Measurements from ENCODE around the gene TMEM62. TPM values are rescaled to one million over a fixed set of nuclear protein-coding genes. Genes with fewer than 3 reads are reported as not detected.

TMEM62 gene
- total and polyA plus RNA-seq, 2 experiments from 2014 or later, result 6.5 to 11.2 TPM

DNA sequence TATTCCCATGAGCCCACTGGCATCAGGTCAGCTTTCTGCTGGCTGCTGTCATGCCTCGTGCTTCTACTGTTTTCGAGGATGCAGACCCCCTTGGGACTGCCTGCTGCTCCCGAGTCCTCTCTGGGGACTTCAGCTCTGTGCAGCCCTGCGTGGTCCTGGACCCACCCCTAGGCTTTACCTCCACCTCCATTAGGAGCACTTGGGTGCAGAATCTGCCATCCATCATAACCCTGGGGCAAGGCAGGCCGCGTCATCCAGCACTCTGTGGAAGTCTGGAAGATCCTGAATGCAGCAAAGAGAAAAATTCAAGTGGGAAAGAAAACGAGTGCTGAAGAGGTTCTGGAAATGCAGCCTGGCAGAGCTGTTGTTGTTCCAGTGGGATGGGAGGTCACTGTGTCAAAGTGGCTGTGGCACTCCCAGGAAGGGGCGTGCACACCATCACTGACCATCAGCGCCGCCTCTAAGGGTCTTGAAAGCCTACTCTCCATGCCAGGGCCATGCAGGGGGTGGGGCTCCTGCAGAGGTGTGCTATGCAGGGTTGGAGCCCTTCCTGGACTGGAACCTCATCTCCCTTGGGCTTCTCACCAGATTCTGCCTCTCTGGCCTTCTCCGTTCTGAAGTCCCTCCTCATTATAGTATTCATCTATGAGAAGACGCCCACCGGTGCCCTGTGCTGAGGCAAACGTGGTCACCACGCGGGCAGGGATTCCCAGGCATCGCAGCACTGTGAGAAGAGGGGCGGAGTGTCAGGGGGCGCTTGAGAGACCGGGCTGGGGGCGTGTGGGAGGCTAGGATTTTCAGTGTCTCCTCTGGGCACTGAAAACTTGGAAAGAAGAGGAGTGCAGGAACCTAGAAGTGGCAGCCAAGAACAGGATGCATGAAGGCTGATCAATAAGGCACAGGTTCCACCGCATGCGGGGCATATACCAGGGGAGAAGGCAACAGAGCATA lies 74.9 kb downstream of the TMEM62 start:
- TF ChIP-seq EZH2 (IDR thresholded peaks at IDR 0.05; ENCODE audit: insufficient read depth, poor library complexity, severe bottlenecking), result no peak
- TF ChIP-seq EZH2phosphoT487 (IDR thresholded peaks at IDR 0.05; ENCODE audit: insufficient read depth, low read depth), result no peak
- Histone ChIP-seq H3K4me3 (no peak overlapping the region), H2AFZ (no peak overlapping the region), H3K9me2 (ENCODE audit: insufficient read depth) (no peaks in the 10 kb centered on the region), H3K4me1 (ENCODE audit: insufficient read depth) (no peaks in the 10 kb centered on the region), H3F3A (ENCODE audit: insufficient read depth) (no peaks in the 10 kb centered on the region), H3K9ac (no peak overlapping the region), H3K79me2 (ENCODE audit: insufficient read depth) (no peaks in the 10 kb centered on the region), H3K27me3 (replicated peaks; ENCODE audit: insufficient read depth) (peaks cover 32% of the 10 kb centered on the region), H3K36me3 (ENCODE audit: low read depth) (no peaks in the 10 kb centered on the region), H3K4me2 (ENCODE audit: unreplicated experiment) (no peak overlapping the region), H3K9me3 (ENCODE audit: low read depth) (no peaks in the 10 kb centered on the region), H4K20me1 (ENCODE audit: insufficient read depth) (no peaks in the 10 kb centered on the region), H3K27ac (no peak overlapping the region)
- 46 to 49% methylated on average over 22 to 23 of the region's 23 CpGs for WGBS, 2 experiments (ENCODE audit: low coverage in 1 of 2, low lambda C conversion rate in 2 of 2, missing lambda C conversion rate in 2 of 2)
- no peak for DNase-seq
- in situ Hi-C loops (cut with MboI), result no loop called here

DNA sequence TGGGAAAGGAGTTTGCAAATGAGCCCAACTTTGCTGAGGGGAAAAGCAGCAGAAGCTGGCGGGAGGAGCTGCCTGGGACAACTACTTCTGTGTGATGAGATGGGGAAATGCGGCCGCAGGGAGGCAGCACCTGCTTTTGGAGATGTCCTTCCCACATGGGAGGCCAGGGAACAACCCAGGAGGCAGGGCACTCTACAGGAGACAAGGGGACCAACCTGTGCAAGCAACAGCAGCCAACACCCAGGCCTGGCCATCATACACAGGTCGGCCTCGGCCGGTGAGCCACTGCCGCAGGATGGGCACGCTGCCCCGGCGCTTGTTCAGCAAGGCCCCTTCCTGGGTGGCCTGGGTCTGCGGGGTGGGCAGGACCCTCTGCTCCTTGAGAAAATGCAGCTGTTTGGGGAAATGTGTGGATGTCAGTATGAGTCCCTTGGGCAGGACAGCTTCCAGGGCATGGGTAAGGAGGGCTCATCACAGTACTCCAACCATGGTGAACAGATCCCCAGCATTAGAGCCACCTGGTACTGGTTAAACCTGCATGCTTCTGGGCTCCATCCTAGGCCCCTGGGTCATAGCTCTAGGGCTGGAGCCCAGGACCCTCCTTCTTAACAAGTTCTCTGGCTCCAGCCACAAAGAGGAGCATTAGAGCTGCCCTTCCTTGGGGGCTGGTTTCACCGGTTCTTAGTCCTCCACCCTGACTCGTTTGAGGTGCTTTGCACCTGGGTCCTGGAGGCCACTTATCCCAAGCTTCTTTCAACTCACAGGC lies 75.9 kb downstream of the TMEM62 start:
- no peak overlapping the region for H3K9ac ChIP-seq
- H2AFZ ChIP-seq, result no peak overlapping the region
- H3K27me3 ChIP-seq (replicated peaks; ENCODE audit: insufficient read depth), result peaks cover 32% of the 10 kb centered on the region
- in situ Hi-C loops (cut with MboI), result no loop called here
- no peaks in the 10 kb centered on the region for H3K9me2 ChIP-seq (ENCODE audit: insufficient read depth)
- H3K4me2 ChIP-seq (ENCODE audit: unreplicated experiment), result no peak overlapping the region
- 76 to 79% methylated on average over 13 of the region's 13 CpGs for WGBS, 2 experiments (ENCODE audit: low coverage in 1 of 2, low lambda C conversion rate in 2 of 2, missing lambda C conversion rate in 2 of 2)
- H3K4me1 ChIP-seq (ENCODE audit: insufficient read depth), result no peaks in the 10 kb centered on the region
- TF ChIP-seq EZH2phosphoT487 (IDR thresholded peaks at IDR 0.05; ENCODE audit: insufficient read depth, low read depth), result no peak
- no peak for TF ChIP-seq EZH2 (IDR thresholded peaks at IDR 0.05; ENCODE audit: insufficient read depth, poor library complexity, severe bottlenecking)
- no peaks in the 10 kb centered on the region for H3F3A ChIP-seq (ENCODE audit: insufficient read depth)
- H3K36me3 ChIP-seq (ENCODE audit: low read depth), result no peaks in the 10 kb centered on the region
- no peaks in the 10 kb centered on the region for H3K79me2 ChIP-seq (ENCODE audit: insufficient read depth)
- H3K9me3 ChIP-seq (ENCODE audit: low read depth), result no peaks in the 10 kb centered on the region
- no peaks in the 10 kb centered on the region for H4K20me1 ChIP-seq (ENCODE audit: insufficient read depth)
- DNase-seq, result peak; percentile 29
- no peak overlapping the region for H3K4me3 ChIP-seq
- no peak overlapping the region for H3K27ac ChIP-seq

DNA sequence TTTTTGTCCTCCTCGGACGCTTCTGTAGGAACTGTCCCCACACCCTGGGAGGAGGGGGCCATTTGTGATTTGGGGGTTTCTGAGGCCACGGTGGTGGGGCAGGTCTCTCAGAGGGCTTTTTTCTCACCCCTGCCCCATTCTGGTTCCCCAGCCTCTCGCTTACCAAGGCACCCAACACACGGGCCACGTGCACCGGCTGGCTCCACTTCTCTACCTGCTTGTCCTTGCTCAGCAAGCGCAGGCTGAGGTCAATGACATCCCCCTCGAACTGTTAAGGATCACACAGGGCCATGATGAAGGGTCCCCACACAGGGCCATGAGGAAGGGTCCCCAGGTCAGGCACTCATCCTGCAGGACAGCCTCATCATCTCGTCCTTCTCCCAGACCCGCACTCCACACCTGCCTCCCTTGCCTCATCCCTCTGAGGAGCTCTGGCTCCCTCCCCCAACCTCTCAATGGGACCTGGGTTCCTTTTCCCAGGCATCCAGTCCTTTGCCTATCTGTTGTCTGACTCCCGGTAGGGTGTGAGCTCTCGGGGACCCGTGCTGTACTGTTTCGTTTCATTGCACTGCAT lies 76.9 kb downstream of the TMEM62 start:
- no peaks in the 10 kb centered on the region for H3K79me2 ChIP-seq (ENCODE audit: insufficient read depth)
- no peak overlapping the region for H3K4me3 ChIP-seq
- H4K20me1 ChIP-seq (ENCODE audit: insufficient read depth), result no peaks in the 10 kb centered on the region
- no peaks in the 10 kb centered on the region for H3K36me3 ChIP-seq (ENCODE audit: low read depth)
- no peaks in the 10 kb centered on the region for H3K9me2 ChIP-seq (ENCODE audit: insufficient read depth)
- no peak overlapping the region for H3K4me2 ChIP-seq (ENCODE audit: unreplicated experiment)
- no peak for DNase-seq
- in situ Hi-C loops (cut with MboI), result no loop called here
- 68 to 80% methylated on average over 13 to 15 of the region's 15 CpGs for WGBS, 2 experiments (ENCODE audit: low coverage in 1 of 2, low lambda C conversion rate in 2 of 2, missing lambda C conversion rate in 2 of 2)
- H3K27ac ChIP-seq, result no peak overlapping the region
- no peak overlapping the region for H3K9ac ChIP-seq
- peaks cover 32% of the 10 kb centered on the region for H3K27me3 ChIP-seq (replicated peaks; ENCODE audit: insufficient read depth)
- TF ChIP-seq EZH2 (IDR thresholded peaks at IDR 0.05; ENCODE audit: insufficient read depth, poor library complexity, severe bottlenecking) (no peak), EZH2phosphoT487 (IDR thresholded peaks at IDR 0.05; ENCODE audit: insufficient read depth, low read depth) (no peak)
- no peak overlapping the region for H2AFZ ChIP-seq
- no peaks in the 10 kb centered on the region for H3F3A ChIP-seq (ENCODE audit: insufficient read depth)
- no peaks in the 10 kb centered on the region for H3K9me3 ChIP-seq (ENCODE audit: low read depth)
- no peaks in the 10 kb centered on the region for H3K4me1 ChIP-seq (ENCODE audit: insufficient read depth)

DNA sequence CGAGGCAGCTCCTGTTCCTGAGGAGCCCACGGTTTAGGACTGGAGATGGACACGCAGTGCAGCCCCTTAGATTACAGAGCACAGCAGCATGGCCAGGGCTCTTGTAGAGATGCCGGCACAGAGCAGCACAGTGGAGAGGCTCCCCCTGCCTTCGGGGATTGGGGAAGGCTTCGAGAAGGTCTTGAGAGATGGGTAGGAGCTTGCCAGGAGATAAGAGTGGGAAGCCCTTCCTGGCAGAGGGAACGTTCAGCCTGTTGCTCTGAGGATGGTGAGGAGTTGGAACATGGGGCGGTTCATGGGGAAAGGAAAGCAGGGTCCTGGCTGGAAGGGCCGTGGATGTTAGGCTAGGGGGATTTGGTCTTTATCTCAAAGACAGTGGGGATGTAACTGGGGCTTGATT lies 77.4 kb downstream of the TMEM62 start:
- Histone ChIP-seq H3K9me2 (ENCODE audit: insufficient read depth) (no peaks in the 10 kb centered on the region), H3K4me1 (ENCODE audit: insufficient read depth) (no peaks in the 10 kb centered on the region), H3K27me3 (replicated peaks; ENCODE audit: insufficient read depth) (peaks cover 32% of the 10 kb centered on the region), H3K27ac (no peak overlapping the region), H3K36me3 (ENCODE audit: low read depth) (no peaks in the 10 kb centered on the region), H3K9ac (no peak overlapping the region), H3K4me3 (no peak overlapping the region), H2AFZ (no peak overlapping the region), H3K9me3 (ENCODE audit: low read depth) (no peaks in the 10 kb centered on the region), H3F3A (ENCODE audit: insufficient read depth) (no peaks in the 10 kb centered on the region), H3K4me2 (ENCODE audit: unreplicated experiment) (no peak overlapping the region), H3K79me2 (ENCODE audit: insufficient read depth) (no peaks in the 10 kb centered on the region), H4K20me1 (ENCODE audit: insufficient read depth) (no peaks in the 10 kb centered on the region)
- 68 to 69% methylated on average over 9 of the region's 9 CpGs for WGBS, 2 experiments (ENCODE audit: low coverage in 1 of 2, low lambda C conversion rate in 2 of 2, missing lambda C conversion rate in 2 of 2)
- in situ Hi-C loops (cut with MboI), result no loop called here
- no peak for DNase-seq
- TF ChIP-seq EZH2phosphoT487 (IDR thresholded peaks at IDR 0.05; ENCODE audit: insufficient read depth, low read depth) (no peak), EZH2 (IDR thresholded peaks at IDR 0.05; ENCODE audit: insufficient read depth, poor library complexity, severe bottlenecking) (no peak)

Data from GM23248 (cell line).